WTC11 (cell line): ENCODE results near the gene TMEM63B.

ENCODE experiments used
- CBFB ChIP-seq: sonication (generic); formaldehyde crosslinking; IDR thresholded peaks from 2 replicates; pipeline ENCODE4 v1.8.1; 2022; ENCODE audit warnings: mild to moderate bottlenecking, low read depth, missing genetic modification reagents
- CTCF ChIP-seq: fragments of 200-600 bp; IDR thresholded peaks from 2 replicates; pipeline ENCODE4 v1.8.0; 2022; ENCODE audit warnings: antibody characterized with exemption
- E2F1 ChIP-seq: sonication (generic); formaldehyde crosslinking; IDR thresholded peaks from 2 replicates; pipeline ENCODE4 v1.8.0; 2022; ENCODE audit warnings: mild to moderate bottlenecking, missing genetic modification reagents
- ELF4 ChIP-seq: sonication (generic); formaldehyde crosslinking; IDR thresholded peaks from 2 replicates; pipeline ENCODE4 v1.8.1; 2022; ENCODE audit warnings: low read depth, mild to moderate bottlenecking, moderate library complexity, missing genetic modification reagents
- GABPB1 ChIP-seq: sonication (generic); formaldehyde crosslinking; IDR thresholded peaks from 2 replicates; pipeline ENCODE4 v1.8.1; 2023; ENCODE audit warnings: mild to moderate bottlenecking, missing genetic modification reagents
- IRF2 ChIP-seq: sonication (generic); formaldehyde crosslinking; IDR thresholded peaks from 2 replicates; pipeline ENCODE4 v1.8.0; 2022; ENCODE audit warnings: low read depth, missing genetic modification reagents, borderline replicate concordance
- MLX ChIP-seq: sonication (generic); formaldehyde crosslinking; IDR thresholded peaks from 2 replicates; pipeline ENCODE4 v1.8.1; 2023; ENCODE audit warnings: mild to moderate bottlenecking, missing genetic modification reagents, moderate library complexity
- NFE2L1 ChIP-seq: sonication (generic); formaldehyde crosslinking; IDR thresholded peaks from 2 replicates; pipeline ENCODE4 v1.8.1; 2023; ENCODE audit warnings: missing genetic modification reagents
- SP1 ChIP-seq: sonication (generic); formaldehyde crosslinking; conservative IDR thresholded peaks from 2 replicates; pipeline ENCODE4 v1.8.1; 2022; ENCODE audit warnings: missing genetic modification reagents
- USF2 ChIP-seq: sonication (generic); formaldehyde crosslinking; IDR thresholded peaks from 2 replicates; pipeline ENCODE4 v1.8.1; 2023; ENCODE audit warnings: mild to moderate bottlenecking, missing genetic modification reagents, moderate library complexity

GRCh38 chr6:44120692-44121443, 6.5 kb upstream of the TMEM63B start:
- no peak for TF ChIP-seq NFE2L1
- no peak for TF ChIP-seq CTCF
- TF ChIP-seq IRF2 (CRISPR knock-in tag) = no peak
- no peak for TF ChIP-seq SP1 (CRISPR knock-in tag)
- no peak for TF ChIP-seq USF2 (CRISPR knock-in tag)
- no peak for TF ChIP-seq E2F1 (CRISPR knock-in tag)
- TF ChIP-seq MLX (CRISPR knock-in tag) = no peak
- TF ChIP-seq CBFB (CRISPR knock-in tag) = no peak
- no peak for TF ChIP-seq ELF4 (CRISPR knock-in tag)
- no peak for TF ChIP-seq GABPB1 (CRISPR knock-in tag)
